Spleen (tissue), 7 donors: ENCODE results near the gene STAC.

ENCODE experiments used
- POLR2A ChIP-seq, 3 donors: fragments of 450-650 bp; IDR thresholded peaks; one replicate each; pipeline ENCODE4 v1.5.1; 2017; ENCODE audit warnings: antibody characterized with exemption in 3 of 3, mild to moderate bottlenecking in 1 of 3
- TF ChIP-seq, protein P1 (sequence below), 11 experiments: fragments of 200-600 bp in 7 of 11; fragments of 450-650 bp in 4 of 11; sonication (generic) in 4 of 11; IDR thresholded peaks in 8 of 11; conservative IDR thresholded peaks in 3 of 11; 1 replicate in 7 of 11; 2 replicates in 4 of 11; pipeline versions ENCODE4 v1.4.0 to v1.8.0; 2016 to 2021; ENCODE audit warnings: antibody characterized with exemption in 11 of 11, inconsistent platforms in 4 of 11, mild to moderate bottlenecking in 1 of 11
- donor health status: DM: no; HTN: no; CAD: no; lungs with moderate emphysema.
- donor health status: DM: no; HTN: no; CAD: no.
- donor health status: DM: no; HTN: no; CAD: no.

DNA sequence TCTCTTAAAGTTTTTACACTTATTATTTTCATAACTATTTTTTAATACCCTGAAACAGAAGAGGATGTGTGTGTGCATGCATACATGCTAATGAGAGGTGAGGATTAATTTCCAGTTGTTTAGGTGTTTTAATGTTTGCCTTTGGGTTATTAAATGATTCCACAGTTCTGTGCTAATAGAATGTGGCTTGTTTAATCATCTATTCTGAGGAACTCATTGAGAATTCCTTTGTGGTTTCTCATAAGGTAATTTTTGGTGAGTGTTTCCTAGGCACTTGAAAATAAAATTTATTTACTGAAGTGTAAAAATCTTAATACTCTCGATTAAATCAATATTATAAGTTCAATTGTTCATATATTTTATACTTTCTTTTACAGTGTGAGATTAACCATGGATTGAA is 38.0 kb downstream of the STAC start:
- TF ChIP-seq, protein P1, sequence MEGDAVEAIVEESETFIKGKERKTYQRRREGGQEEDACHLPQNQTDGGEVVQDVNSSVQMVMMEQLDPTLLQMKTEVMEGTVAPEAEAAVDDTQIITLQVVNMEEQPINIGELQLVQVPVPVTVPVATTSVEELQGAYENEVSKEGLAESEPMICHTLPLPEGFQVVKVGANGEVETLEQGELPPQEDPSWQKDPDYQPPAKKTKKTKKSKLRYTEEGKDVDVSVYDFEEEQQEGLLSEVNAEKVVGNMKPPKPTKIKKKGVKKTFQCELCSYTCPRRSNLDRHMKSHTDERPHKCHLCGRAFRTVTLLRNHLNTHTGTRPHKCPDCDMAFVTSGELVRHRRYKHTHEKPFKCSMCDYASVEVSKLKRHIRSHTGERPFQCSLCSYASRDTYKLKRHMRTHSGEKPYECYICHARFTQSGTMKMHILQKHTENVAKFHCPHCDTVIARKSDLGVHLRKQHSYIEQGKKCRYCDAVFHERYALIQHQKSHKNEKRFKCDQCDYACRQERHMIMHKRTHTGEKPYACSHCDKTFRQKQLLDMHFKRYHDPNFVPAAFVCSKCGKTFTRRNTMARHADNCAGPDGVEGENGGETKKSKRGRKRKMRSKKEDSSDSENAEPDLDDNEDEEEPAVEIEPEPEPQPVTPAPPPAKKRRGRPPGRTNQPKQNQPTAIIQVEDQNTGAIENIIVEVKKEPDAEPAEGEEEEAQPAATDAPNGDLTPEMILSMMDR (IDR thresholded peaks at IDR 0.05 in 8 of 11, conservative IDR thresholded peaks at IDR 0.05 in 3 of 11) = no peak
- no peak for TF ChIP-seq POLR2A (IDR thresholded peaks at IDR 0.05)
